Progenitor cell of endocrine pancreas (in vitro differentiated cells): ENCODE data around the gene CRIP3. TPM values are rescaled to one million over a fixed set of nuclear protein-coding genes. Genes with fewer than 3 reads are reported as not detected.

Experiments used
- total RNA-seq: library from RNA; stranded (reverse); gene quantifications from 2 replicates; pipeline ENCODE4 v1.2.1, GENCODE V29; 2021

CRIP3 gene
- total RNA-seq, 1 donor from 2014 or later = 2.3 TPM

Other genes with a start within 250 kb of the CRIP3 start
- 45.2 and 52.2 TPM in 2 replicates for gene MRPL2, start 249.4 kb downstream of the CRIP3 start, total RNA-seq
- gene KLC4, start 249.2 kb downstream of the CRIP3 start, total RNA-seq = 71.9 and 73.8 TPM in 2 replicates
- gene PTK7, start 232.5 kb downstream of the CRIP3 start, total RNA-seq = 141 and 142 TPM in 2 replicates
- 29.1 and 30.3 TPM in 2 replicates for gene SRF, start 137.6 kb downstream of the CRIP3 start, total RNA-seq
- gene CUL9, start 126.6 kb downstream of the CRIP3 start, total RNA-seq = 57.0 and 61.1 TPM in 2 replicates
- 33.9 and 39.0 TPM in 2 replicates for gene DNPH1, start 79.3 kb downstream of the CRIP3 start, total RNA-seq
- 1.4 and 1.7 TPM in 2 replicates for gene TTBK1, start 65.3 kb downstream of the CRIP3 start, total RNA-seq
- not detected in 2 replicates for gene SLC22A7, start 10.6 kb downstream of the CRIP3 start, total RNA-seq
- 22.0 and 23.2 TPM in 2 replicates for gene ZNF318, start 60.8 kb upstream of the CRIP3 start, total RNA-seq
- 68.5 and 68.8 TPM in 2 replicates for gene ABCC10, start 118.7 kb upstream of the CRIP3 start, total RNA-seq
- gene DLK2, start 146.7 kb upstream of the CRIP3 start, total RNA-seq = 0.60 and 0.73 TPM in 2 replicates
- 64.5 and 65.8 TPM in 2 replicates for gene TJAP1, start 168.7 kb upstream of the CRIP3 start, total RNA-seq
- gene LRRC73, start 201.5 kb upstream of the CRIP3 start, total RNA-seq = 1.5 and 1.6 TPM in 2 replicates
- 121 and 136 TPM in 2 replicates for gene YIPF3, start 208.1 kb upstream of the CRIP3 start, total RNA-seq
- 45.4 and 47.4 TPM in 2 replicates for gene POLR1C, start 208.3 kb upstream of the CRIP3 start, total RNA-seq